GM08714 (cell line): ENCODE data around the gene ARNT2.
A peak's percentile ranks its signal among the peaks of the same experiment; 100 is the strongest.
"Not testable (repeated sequence)": the region's sequence is repeated elsewhere in the genome, so short reads cannot be mapped to it uniquely, and the experiment has no call there.

Source experiments
- H3K4me3 ChIP-seq: fragments of 200-500 bp; sonication (Bioruptor generic); 2 replicates; pipeline ENCODE4 v1.5.1; 2014; ENCODE audit warnings: mild to moderate bottlenecking, low read length, inconsistent platforms
- ZNF274 ChIP-seq: IDR thresholded peaks from 2 replicates; pipeline ENCODE4 v1.6.1; 2012; ENCODE audit warnings: mild to moderate bottlenecking, low read depth, low read length

Gene ARNT2

GRCh38 chr15:80404057-80404760, at the start of gene ARNT2:
Gene ARNT2 (plus strand): TSS chr15:80404382. CDS start chr15:80404516, 134 bp downstream.
- no peak for TF ChIP-seq ZNF274
- peak within 1 kb of the TSS; percentile 3 for H3K4me3 ChIP-seq

GRCh38 chr15:80367094-80367493, 37.1 kb upstream of the ARNT2 start:
- no peak for TF ChIP-seq ZNF274
- no peak overlapping the region for H3K4me3 ChIP-seq

- H3K4me3 ChIP-seq, result no peak overlapping the region
- TF ChIP-seq ZNF274, result no peak
These were observed 36.5 kb upstream of the ARNT2 start for GRCh38 chr15:80367661-80368060.

- TF ChIP-seq ZNF274, result no peak
- H3K4me3 ChIP-seq, result no peak overlapping the region
These were observed 32.3 kb upstream of the ARNT2 start for GRCh38 chr15:80371924-80372323.

GRCh38 chr15:80374441-80374840, 29.7 kb upstream of the ARNT2 start:
- no peak for TF ChIP-seq ZNF274
- no peak overlapping the region for H3K4me3 ChIP-seq

GRCh38 chr15:80375968-80376891, 28.0 kb upstream of the ARNT2 start:
- TF ChIP-seq ZNF274, result no peak
- no peak overlapping the region for H3K4me3 ChIP-seq

GRCh38 chr15:80379693-80380092, 24.5 kb upstream of the ARNT2 start:
- no peak overlapping the region for H3K4me3 ChIP-seq
- no peak for TF ChIP-seq ZNF274

- no peak overlapping the region for H3K4me3 ChIP-seq
- TF ChIP-seq ZNF274, result no peak
These were observed 24.0 kb upstream of the ARNT2 start for GRCh38 chr15:80380154-80380553.

GRCh38 chr15:80382285-80382684, 21.9 kb upstream of the ARNT2 start:
- no peak for TF ChIP-seq ZNF274
- no peak overlapping the region for H3K4me3 ChIP-seq

- no peak for TF ChIP-seq ZNF274
- H3K4me3 ChIP-seq, result no peak overlapping the region
These were observed 19.8 kb upstream of the ARNT2 start for GRCh38 chr15:80384432-80384831.

- TF ChIP-seq ZNF274, result no peak
- no peak overlapping the region for H3K4me3 ChIP-seq
These were observed 18.0 kb upstream of the ARNT2 start for GRCh38 chr15:80386151-80386550.

- no peak overlapping the region for H3K4me3 ChIP-seq
- no peak for TF ChIP-seq ZNF274
These were observed 15.9 kb upstream of the ARNT2 start for GRCh38 chr15:80388326-80388725.

GRCh38 chr15:80389370-80389769, 14.8 kb upstream of the ARNT2 start:
- H3K4me3 ChIP-seq, result no peak overlapping the region
- TF ChIP-seq ZNF274, result no peak

- H3K4me3 ChIP-seq, result not testable (repeated sequence)
These were observed 13.2 kb upstream of the ARNT2 start for GRCh38 chr15:80390942-80391341.

GRCh38 chr15:80395616-80396015, 8.6 kb upstream of the ARNT2 start:
- no peak overlapping the region for H3K4me3 ChIP-seq
- TF ChIP-seq ZNF274, result no peak
